OCI-LY1 (cell line): ENCODE results near the gene MTHFD1L.

ENCODE experiments used
- EZH2 ChIP-seq: fragments of 200-600 bp; sonication (generic), shearing (Covaris generic); IDR thresholded peaks from 2 replicates; pipeline ENCODE4 v1.8.0; 2017; ENCODE audit warnings: borderline replicate concordance, mixed run types, mild to moderate bottlenecking, antibody characterized with exemption, low read length, moderate library complexity, mixed read lengths
- TF ChIP-seq, protein P1 (sequence below): fragments of 200-600 bp; sonication (generic), shearing (Covaris generic); IDR thresholded peaks from 2 replicates; pipeline ENCODE4 v1.5.1; 2017; ENCODE audit warnings: mild to moderate bottlenecking, antibody characterized with exemption, low read length, moderate library complexity, mixed read lengths

DNA sequence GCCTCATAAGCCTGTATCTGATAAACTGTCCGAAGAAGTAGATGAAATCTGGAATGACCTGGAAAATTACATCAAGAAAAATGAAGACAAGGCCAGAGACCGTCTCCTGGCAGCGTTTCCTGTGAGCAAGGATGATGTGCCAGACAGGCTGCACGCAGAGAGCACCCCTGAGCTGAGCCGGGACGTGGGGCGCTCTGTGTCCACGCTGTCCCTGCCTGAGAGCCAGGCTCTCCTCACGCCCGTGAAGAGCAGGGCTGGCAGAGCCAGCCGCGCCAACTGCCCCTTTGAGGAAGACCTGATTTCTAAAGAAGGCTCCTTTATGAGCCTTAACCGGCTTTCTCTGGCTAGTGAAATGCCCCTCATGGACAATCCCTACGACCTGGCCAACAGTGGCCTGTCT, 33.9 kb upstream of the MTHFD1L start:
- TF ChIP-seq, protein P1, sequence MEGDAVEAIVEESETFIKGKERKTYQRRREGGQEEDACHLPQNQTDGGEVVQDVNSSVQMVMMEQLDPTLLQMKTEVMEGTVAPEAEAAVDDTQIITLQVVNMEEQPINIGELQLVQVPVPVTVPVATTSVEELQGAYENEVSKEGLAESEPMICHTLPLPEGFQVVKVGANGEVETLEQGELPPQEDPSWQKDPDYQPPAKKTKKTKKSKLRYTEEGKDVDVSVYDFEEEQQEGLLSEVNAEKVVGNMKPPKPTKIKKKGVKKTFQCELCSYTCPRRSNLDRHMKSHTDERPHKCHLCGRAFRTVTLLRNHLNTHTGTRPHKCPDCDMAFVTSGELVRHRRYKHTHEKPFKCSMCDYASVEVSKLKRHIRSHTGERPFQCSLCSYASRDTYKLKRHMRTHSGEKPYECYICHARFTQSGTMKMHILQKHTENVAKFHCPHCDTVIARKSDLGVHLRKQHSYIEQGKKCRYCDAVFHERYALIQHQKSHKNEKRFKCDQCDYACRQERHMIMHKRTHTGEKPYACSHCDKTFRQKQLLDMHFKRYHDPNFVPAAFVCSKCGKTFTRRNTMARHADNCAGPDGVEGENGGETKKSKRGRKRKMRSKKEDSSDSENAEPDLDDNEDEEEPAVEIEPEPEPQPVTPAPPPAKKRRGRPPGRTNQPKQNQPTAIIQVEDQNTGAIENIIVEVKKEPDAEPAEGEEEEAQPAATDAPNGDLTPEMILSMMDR, result no peak
- no peak for TF ChIP-seq EZH2
